GM20000 (cell line): ENCODE measurements around the gene SUGCT.
"Not testable (repeated sequence)": the region's sequence is repeated elsewhere in the genome, so short reads cannot be mapped to it uniquely, and the experiment has no call there.

Source experiments
- DNase-seq: peaks from one replicate; pipeline ENCODE4 v3.0.0; 2012; ENCODE audit warnings: low spot score
- CTCF ChIP-seq: IDR thresholded peaks from 2 replicates; pipeline ENCODE4 v1.5.1; 2012; ENCODE audit warnings: mild to moderate bottlenecking, control low read depth; ENCODE audit errors: extremely low read depth, missing control alignments

The SUGCT gene

DNA sequence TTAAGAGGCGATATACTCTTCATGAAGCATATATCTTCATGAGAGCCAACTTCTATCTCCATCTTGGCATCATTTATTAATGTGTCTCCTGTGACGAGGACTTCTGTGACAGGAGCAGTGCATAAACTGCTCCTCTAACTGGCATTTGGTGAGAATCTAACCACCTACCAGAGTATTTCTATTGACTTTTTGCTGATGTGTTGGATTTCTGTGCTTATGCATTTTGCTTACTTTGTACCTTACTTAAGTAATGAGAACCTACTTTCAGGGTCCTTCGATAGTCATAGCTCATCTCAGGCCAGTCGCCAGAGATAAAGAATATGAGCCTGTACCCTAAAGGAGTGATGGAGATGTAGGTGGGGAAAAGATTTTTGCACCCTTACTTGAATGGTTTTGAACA lies 265.7 kb downstream of the SUGCT start:
- TF ChIP-seq CTCF, result no peak
- DNase-seq, result no peak

DNA sequence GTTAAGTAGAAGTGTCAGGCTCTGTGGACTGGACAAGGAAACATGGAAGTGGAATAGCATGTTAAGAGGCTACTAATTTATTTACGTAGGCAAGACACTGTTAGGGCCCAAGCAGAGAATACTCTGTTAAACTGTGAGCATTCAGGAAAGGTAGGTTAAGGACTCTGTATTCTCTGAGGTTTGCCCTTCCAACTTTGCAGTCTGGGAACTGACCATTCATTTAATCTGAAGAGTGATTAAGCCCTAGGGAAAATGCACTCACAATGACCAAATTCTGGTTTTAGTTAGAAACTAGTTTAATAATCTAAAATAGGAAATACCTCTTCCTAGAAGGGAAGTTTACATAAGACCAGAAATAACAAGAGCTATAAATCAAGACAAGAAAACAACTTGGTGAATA lies 266.6 kb downstream of the SUGCT start:
- no peak for TF ChIP-seq CTCF

DNA sequence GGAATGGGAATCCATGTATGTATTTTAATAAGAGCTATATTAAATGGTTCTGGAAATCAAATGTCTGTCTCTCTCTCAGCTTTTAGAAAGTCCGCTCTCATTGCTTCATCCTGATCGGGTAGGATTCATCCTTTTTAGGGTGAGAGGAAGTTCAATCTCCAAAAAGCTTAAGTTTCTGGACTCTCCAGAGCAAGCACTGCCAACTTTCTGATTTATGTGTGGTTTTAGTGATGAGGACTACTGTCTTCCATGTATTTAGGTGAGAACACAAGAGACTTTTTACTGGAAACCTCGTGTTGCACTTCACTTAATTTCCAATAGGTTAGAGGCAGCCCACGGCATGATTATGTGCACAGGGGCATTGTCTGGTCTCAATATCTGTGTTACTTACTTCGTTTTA lies 267.9 kb downstream of the SUGCT start:
- DNase-seq, result no peak
- no peak for TF ChIP-seq CTCF

More for the DNA sequence above, 266.6 kb downstream of the SUGCT start:
- DNase-seq, result no peak

- no peak for DNase-seq
- no peak for TF ChIP-seq CTCF
These were observed 269.1 kb downstream of the SUGCT start for GRCh38 chr7:40403703-40404476.

DNA sequence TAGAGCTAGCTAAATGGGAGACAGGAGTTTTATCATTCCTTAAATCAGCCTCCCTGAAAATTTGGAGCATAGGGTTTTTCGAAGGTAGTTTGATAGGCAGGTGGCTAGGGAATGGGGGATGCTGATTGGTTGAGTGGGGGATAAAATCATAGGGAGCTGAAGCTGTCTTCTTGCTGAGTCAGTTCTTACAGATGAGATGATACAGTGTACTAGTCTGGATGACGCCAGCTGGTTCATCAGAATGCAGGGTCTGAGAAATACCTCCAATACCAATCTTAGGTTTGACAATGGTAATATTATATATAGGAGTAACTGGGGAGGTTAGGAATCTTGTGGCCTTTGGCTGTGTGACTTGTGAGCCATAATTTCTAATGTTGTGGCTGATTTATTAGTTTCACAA lies 271.2 kb downstream of the SUGCT start:
- no peak for TF ChIP-seq CTCF
- no peak for DNase-seq

GRCh38 chr7:40412323-40412722 lies 277.5 kb downstream of the SUGCT start:
- no peak for DNase-seq
- TF ChIP-seq CTCF, result no peak

DNA sequence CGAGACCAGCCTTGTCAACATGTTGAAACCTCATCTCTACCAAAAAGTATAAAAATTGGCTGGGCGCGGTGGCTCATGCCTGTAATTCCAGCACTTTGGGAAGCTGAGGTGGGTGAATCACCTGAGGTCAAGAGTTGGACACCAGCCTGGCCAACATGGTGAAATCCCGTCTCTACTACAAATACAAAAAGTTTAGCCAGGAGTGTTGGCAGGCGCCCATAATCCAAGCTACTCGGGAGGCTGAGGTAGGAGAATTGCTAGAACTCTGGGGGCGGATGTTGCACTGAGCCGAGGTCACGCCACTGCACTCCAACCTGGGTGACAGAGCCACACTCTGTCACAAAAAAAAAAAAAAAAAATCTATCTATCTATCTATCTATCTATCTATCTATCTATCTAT lies 279.9 kb downstream of the SUGCT start:
- not testable (repeated sequence) for DNase-seq

DNA sequence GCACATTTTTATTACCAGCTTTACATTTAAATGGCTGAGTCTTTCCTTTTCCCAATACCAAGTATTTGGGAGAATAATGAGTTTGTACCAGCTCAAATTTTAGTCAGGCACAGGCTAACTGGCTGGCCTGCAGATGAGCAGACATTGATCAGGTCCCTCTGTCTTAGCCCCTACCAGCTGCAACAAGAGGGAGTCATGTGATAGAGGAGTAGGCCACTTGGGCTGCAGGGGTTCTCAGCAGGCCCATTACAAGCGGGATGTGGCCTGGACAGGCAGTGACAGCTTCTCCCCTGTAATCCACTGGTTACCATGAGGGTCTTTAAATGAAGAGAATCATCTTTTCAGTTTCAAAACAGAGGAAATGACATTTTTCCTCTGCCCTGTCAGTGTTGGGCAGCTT lies 283.6 kb downstream of the SUGCT start:
- TF ChIP-seq CTCF, result no peak
- no peak for DNase-seq
